Right kidney (tissue), 1 donor: Measurements from ENCODE around the gene PPP2R2D.
"Not testable (repeated sequence)": the region's sequence is repeated elsewhere in the genome, so short reads cannot be mapped to it uniquely, and the experiment has no call there.

Source experiments
- DNase-seq: peaks from one replicate; pipeline ENCODE4 v3.0.0-alpha.2; 2016

Gene PPP2R2D

GRCh38 chr10:131948501-131948900, 47.7 kb downstream of the PPP2R2D start:
- DNase-seq = no peak

- no peak for DNase-seq
These were observed 48.4 kb downstream of the PPP2R2D start for GRCh38 chr10:131949041-131949862.

- not testable (repeated sequence) for DNase-seq
These were observed 49.1 kb downstream of the PPP2R2D start for GRCh38 chr10:131949908-131950307.

GRCh38 chr10:131954356-131954965, 53.7 kb downstream of the PPP2R2D start:
- no peak for DNase-seq

GRCh38 chr10:131955591-131956340, 55.0 kb downstream of the PPP2R2D start:
- DNase-seq = no peak

GRCh38 chr10:131959841-131960240, 59.0 kb downstream of the PPP2R2D start:
- DNase-seq = no peak

- DNase-seq = no peak
These were observed 59.8 kb downstream of the PPP2R2D start for GRCh38 chr10:131960631-131961046.

- no peak for DNase-seq
These were observed 60.4 kb downstream of the PPP2R2D start for GRCh38 chr10:131961047-131961776.

GRCh38 chr10:131961777-131962662, 61.2 kb downstream of the PPP2R2D start:
- DNase-seq = no peak

GRCh38 chr10:131963350-131963749, 62.5 kb downstream of the PPP2R2D start:
- DNase-seq = no peak

- DNase-seq = no peak
These were observed 63.0 kb downstream of the PPP2R2D start for GRCh38 chr10:131963811-131964210.

GRCh38 chr10:131964298-131964697, 63.5 kb downstream of the PPP2R2D start:
- no peak for DNase-seq

- DNase-seq = no peak
These were observed 68.1 kb downstream of the PPP2R2D start for GRCh38 chr10:131968949-131969348.

- no peak for DNase-seq
These were observed 70.1 kb downstream of the PPP2R2D start for GRCh38 chr10:131970946-131971345.

GRCh38 chr10:131971591-131971990, 70.8 kb downstream of the PPP2R2D start:
- DNase-seq = no peak

GRCh38 chr10:131972474-131973071, 71.8 kb downstream of the PPP2R2D start:
- DNase-seq = peak; percentile 45

- DNase-seq = no peak
These were observed 72.5 kb downstream of the PPP2R2D start for GRCh38 chr10:131973160-131973951.

GRCh38 chr10:131974034-131974817, 73.4 kb downstream of the PPP2R2D start:
- no peak for DNase-seq

GRCh38 chr10:131975003-131975402, 74.2 kb downstream of the PPP2R2D start:
- DNase-seq = no peak
